ENCODE results near the gene FRMPD2. TPM values are rescaled to one million over a fixed set of nuclear protein-coding genes. Genes with fewer than 3 reads are reported as not detected.

The FRMPD2 gene
- total and polyA plus RNA-seq, 2 experiments from 2014 or later, result not detected

- Histone ChIP-seq H4K20me1 (replicated peaks; ENCODE audit: insufficient read depth) (no peaks in the 10 kb centered on the region), H3K4me1 (ENCODE audit: insufficient read depth) (no peaks in the 10 kb centered on the region), H3F3A (replicated peaks; ENCODE audit: low read depth) (no peaks in the 10 kb centered on the region), H3K4me3 (no peak overlapping the region), H2AFZ (no peak overlapping the region), H3K79me2 (replicated peaks; ENCODE audit: insufficient read depth) (no peaks in the 10 kb centered on the region), H3K4me2 (no peak overlapping the region), H3K36me3 (ENCODE audit: insufficient read depth) (no peaks in the 10 kb centered on the region), H3K27ac (ENCODE audit: low read depth) (no peak overlapping the region), H3K27me3 (ENCODE audit: insufficient read depth) (no peaks in the 10 kb centered on the region), H3K9me2 (ENCODE audit: insufficient read depth) (no peaks in the 10 kb centered on the region)
- TF ChIP-seq STAT1 (IDR thresholded peaks at IDR 0.05; ENCODE audit: unreplicated experiment), result no peak
- TF ChIP-seq EZH2phosphoT487 (IDR thresholded peaks at IDR 0.05; ENCODE audit: unreplicated experiment), result no peak
- no peak for TF ChIP-seq ETS1 (IDR thresholded peaks at IDR 0.05)
- no peak for TF ChIP-seq CTCF (conservative IDR thresholded peaks at IDR 0.05; ENCODE audit: low read depth in 2 of 2)
- no peak for TF ChIP-seq JUNB (IDR thresholded peaks at IDR 0.05; ENCODE audit: unreplicated experiment)
- no peak for TF ChIP-seq POLR2AphosphoS5 (IDR thresholded peaks at IDR 0.05; ENCODE audit: low read depth)
- no peak for TF ChIP-seq NANOG (IDR thresholded peaks at IDR 0.05; ENCODE audit: borderline replicate concordance)
- TF ChIP-seq, protein P1, sequence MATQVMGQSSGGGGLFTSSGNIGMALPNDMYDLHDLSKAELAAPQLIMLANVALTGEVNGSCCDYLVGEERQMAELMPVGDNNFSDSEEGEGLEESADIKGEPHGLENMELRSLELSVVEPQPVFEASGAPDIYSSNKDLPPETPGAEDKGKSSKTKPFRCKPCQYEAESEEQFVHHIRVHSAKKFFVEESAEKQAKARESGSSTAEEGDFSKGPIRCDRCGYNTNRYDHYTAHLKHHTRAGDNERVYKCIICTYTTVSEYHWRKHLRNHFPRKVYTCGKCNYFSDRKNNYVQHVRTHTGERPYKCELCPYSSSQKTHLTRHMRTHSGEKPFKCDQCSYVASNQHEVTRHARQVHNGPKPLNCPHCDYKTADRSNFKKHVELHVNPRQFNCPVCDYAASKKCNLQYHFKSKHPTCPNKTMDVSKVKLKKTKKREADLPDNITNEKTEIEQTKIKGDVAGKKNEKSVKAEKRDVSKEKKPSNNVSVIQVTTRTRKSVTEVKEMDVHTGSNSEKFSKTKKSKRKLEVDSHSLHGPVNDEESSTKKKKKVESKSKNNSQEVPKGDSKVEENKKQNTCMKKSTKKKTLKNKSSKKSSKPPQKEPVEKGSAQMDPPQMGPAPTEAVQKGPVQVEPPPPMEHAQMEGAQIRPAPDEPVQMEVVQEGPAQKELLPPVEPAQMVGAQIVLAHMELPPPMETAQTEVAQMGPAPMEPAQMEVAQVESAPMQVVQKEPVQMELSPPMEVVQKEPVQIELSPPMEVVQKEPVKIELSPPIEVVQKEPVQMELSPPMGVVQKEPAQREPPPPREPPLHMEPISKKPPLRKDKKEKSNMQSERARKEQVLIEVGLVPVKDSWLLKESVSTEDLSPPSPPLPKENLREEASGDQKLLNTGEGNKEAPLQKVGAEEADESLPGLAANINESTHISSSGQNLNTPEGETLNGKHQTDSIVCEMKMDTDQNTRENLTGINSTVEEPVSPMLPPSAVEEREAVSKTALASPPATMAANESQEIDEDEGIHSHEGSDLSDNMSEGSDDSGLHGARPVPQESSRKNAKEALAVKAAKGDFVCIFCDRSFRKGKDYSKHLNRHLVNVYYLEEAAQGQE (IDR thresholded peaks at IDR 0.05; ENCODE audit: unreplicated experiment), result no peak
- TF ChIP-seq CREB1 (CRISPR knock-in tag; IDR thresholded peaks at IDR 0.05; ENCODE audit: low read depth), result no peak
- H3K27ac Mint-ChIP-seq, result no peak overlapping the region
- no peak overlapping the region for H3K4me3 Mint-ChIP-seq
- H3K9me3 Mint-ChIP-seq, result no peaks in the 10 kb centered on the region; the same call in 2 of the 3 replicates
- no peak for ATAC-seq
- DNase-seq (ENCODE audit: low spot score), result no peak
- peaks cover 3% of the 10 kb centered on the region for H3K27me3 Mint-ChIP-seq (ENCODE audit: insufficient read depth, low read depth, poor library complexity)
- no peaks in the 10 kb centered on the region for H3K36me3 Mint-ChIP-seq (ENCODE audit: low read depth)
- no peaks in the 10 kb centered on the region; the same call in 2 of the 3 replicates for H3K4me1 Mint-ChIP-seq
Observed at GRCh38 chr10:48216204-48216505, 58.3 kb downstream of the FRMPD2 start.

Measured in GM23338 (cell line).